HG03439 (cell line): ENCODE data around the gene DRD2.
A peak's percentile ranks its signal among the peaks of the same experiment; 100 is the strongest.

Experiments
- ATAC-seq: cut with Tn5 transposase; IDR thresholded peaks from one replicate; pipeline ENCODE4 v1.9.1; 2021; ENCODE audit warnings: mild to moderate bottlenecking, moderate library complexity; ENCODE audit not compliant: unreplicated experiment

Gene DRD2

GRCh38 chr11:113447621-113448315 is 27.4 kb downstream of the DRD2 start:
- no peak for ATAC-seq

GRCh38 chr11:113446938-113447337 is 28.3 kb downstream of the DRD2 start:
- ATAC-seq = no peak

- peak; percentile 86 for ATAC-seq
Observed at GRCh38 chr11:113446112-113446511, 29.1 kb downstream of the DRD2 start.

- ATAC-seq = no peak
Observed at GRCh38 chr11:113444502-113445123, 30.6 kb downstream of the DRD2 start.

- no peak for ATAC-seq
Observed at GRCh38 chr11:113440816-113441215, 34.4 kb downstream of the DRD2 start.

GRCh38 chr11:113436672-113437252 is 38.4 kb downstream of the DRD2 start:
- no peak for ATAC-seq

- ATAC-seq = no peak
Observed at GRCh38 chr11:113435190-113435968, 39.8 kb downstream of the DRD2 start.

GRCh38 chr11:113431746-113432145 is 43.5 kb downstream of the DRD2 start:
- ATAC-seq = no peak

- ATAC-seq = no peak
Observed at GRCh38 chr11:113426686-113427085, 48.5 kb downstream of the DRD2 start.

- ATAC-seq = no peak
Observed at GRCh38 chr11:113420808-113421207, 54.4 kb downstream of the DRD2 start.

- ATAC-seq = no peak
Observed at GRCh38 chr11:113419454-113420003, 55.7 kb downstream of the DRD2 start.

- ATAC-seq = peak; percentile 71
Observed at GRCh38 chr11:113417428-113417827, 57.8 kb downstream of the DRD2 start.

GRCh38 chr11:113415343-113415742 is 59.9 kb downstream of the DRD2 start:
- ATAC-seq = no peak

GRCh38 chr11:113412675-113413074 is 62.5 kb downstream of the DRD2 start:
- no peak for ATAC-seq

- ATAC-seq = no peak
Observed at GRCh38 chr11:113411536-113411935, 63.7 kb downstream of the DRD2 start.

GRCh38 chr11:113410414-113411135 is 64.6 kb downstream of the DRD2 start:
- ATAC-seq = no peak

GRCh38 chr11:113409526-113409925 is 65.7 kb downstream of the DRD2 start:
- no peak for ATAC-seq

- no peak for ATAC-seq
Observed at GRCh38 chr11:113408887-113409286, 66.3 kb downstream of the DRD2 start.

GRCh38 chr11:113408206-113408605 is 67.0 kb downstream of the DRD2 start:
- ATAC-seq = no peak

- ATAC-seq = no peak
Observed at GRCh38 chr11:113407163-113407562, 68.0 kb downstream of the DRD2 start.
